T47D (cell line): Measurements from ENCODE around the gene MGAT4C.
"Not testable (repeated sequence)": the region's sequence is repeated elsewhere in the genome, so short reads cannot be mapped to it uniquely, and the experiment has no call there.

Experiments used
- DNase-seq, 2 experiments: peaks; one replicate each; pipeline versions ENCODE4 v3.0.0 to v3.0.0-alpha.2; 2011 to 2012; ENCODE audit warnings: low read depth in 1 of 2, low spot score in 1 of 2
- JUND ChIP-seq: IDR thresholded peaks from 2 replicates; pipeline ENCODE4 v1.6.1; 2012; ENCODE audit warnings: low read depth
- in situ Hi-C: cut with HindIII; loops from 2 replicates; pipeline ENCODE4 v1.10.0; 2016; ENCODE audit warnings: low sequenced_read_pairs, low pct_unique_long_range_greater_than_20kb

Gene MGAT4C

DNA sequence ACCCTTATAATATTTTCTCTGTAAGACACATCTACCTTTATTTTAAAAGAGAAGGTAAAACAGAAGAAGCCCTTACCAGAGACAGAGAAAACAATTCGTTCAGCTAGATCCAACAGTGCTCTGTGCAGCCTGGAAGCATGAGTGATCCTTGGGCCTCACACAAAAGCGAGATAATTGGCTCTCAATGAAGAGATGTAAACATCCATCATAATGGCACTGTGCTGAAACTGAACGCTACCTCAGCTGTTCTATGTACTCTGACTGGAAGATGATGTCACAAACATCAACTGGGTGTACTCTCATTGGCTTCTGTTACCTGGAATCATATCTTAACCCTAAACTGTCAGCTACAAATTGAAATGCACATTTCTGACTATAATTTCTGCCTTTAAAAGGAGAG is at the start of gene MGAT4C:
MGAT4C (minus strand) TSS at position 229 of the 400 bp plus-strand sequence.
- in situ Hi-C loops, result no loop called here

DNA sequence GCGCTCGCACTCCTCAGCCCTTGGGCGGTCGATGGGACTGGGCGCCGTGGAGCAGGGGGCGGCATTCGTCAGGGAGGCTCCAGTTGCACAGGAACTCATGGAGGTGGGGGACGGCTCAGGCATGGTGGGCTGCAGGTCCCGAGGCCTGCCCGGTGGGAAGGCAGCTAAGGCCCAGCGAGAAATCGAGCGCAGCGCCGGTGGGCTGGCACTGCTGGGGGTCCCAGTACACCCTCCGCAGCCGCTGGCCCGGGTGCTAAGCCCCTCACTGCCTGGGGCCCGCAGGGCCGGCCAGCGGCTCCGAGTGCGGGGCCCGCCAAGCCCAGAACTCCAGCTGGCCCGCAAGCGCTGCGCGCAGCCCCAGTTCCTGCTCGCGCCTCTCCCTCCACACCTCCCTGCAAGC is 40.2 kb upstream of the MGAT4C start:
- DNase-seq, in situ Hi-C loops: not testable (repeated sequence)

More for the DNA sequence above, at the start of gene MGAT4C:
- peak in 1 of 2 experiments; percentile 31 for DNase-seq
- no peak for TF ChIP-seq JUND

DNA sequence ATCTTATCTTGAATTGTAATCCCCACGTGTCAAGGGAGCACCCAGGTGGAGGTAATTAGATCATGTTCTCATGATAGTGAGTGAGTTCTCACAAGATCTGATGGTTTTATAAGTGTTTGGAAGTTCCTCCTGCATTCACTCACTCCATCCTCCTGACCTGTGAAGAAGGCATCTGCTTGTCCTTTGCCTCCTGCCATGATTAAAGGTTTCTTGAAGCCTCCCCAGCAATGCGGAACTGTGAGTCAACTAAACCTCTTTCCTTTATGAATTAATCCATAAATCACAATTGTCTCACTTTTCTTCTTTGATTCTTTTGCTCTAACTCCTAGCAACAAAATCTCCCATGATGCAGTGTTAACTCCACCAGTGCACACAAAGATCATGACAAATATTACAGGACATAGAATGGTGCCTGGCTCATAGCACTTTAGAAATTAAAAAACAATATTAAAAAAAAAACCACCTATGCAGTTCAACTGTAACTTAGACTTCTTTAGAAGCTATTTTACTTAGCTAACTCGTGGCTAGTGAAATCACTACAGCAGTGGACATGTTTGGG is 37.6 kb upstream of the MGAT4C start:
- TF ChIP-seq JUND, result no peak
- DNase-seq, result no peak
- in situ Hi-C loops, result no loop called here

DNA sequence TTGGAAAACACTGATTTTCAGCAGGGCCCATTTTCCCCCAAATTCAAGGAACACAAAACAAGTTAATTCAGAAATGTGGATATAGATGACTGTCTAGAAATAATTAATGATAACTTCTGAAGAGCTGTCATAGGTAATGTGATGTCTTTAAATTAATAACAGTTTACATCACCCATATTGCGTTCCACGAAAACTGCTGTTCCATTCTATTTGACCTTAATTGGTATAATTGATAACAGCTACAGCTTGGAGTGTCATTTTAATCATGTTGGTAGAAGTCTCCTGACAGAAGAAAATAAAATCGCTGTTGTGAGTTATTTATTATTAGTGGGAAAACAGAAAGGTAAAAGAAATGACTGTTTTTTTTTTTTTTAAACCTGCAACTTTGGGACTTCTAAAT is 36.3 kb upstream of the MGAT4C start:
- in situ Hi-C loops, result no loop called here
- no peak for TF ChIP-seq JUND

DNA sequence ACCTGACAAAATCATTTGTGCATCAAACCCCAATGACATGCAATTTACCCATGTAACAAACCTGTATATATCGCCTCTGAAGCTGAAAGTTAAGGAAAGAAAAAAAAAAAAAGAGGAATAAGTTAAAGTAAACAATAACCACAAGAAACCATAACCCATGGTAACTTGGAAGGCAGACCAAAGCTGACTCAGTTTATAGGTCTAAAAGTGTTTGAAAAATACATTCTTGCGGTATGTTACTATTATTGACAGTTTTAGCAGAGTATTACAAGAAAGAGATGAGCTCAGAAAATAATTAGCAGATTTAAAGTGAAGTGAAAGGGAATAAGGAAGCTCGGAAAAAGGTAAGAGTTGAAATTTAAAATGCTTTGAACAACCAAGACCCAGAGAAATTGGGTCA is 34.4 kb upstream of the MGAT4C start:
- TF ChIP-seq JUND, result no peak
- in situ Hi-C loops, result no loop called here
- DNase-seq, result no peak

More for the DNA sequence above, 36.3 kb upstream of the MGAT4C start:
- no peak for DNase-seq

DNA sequence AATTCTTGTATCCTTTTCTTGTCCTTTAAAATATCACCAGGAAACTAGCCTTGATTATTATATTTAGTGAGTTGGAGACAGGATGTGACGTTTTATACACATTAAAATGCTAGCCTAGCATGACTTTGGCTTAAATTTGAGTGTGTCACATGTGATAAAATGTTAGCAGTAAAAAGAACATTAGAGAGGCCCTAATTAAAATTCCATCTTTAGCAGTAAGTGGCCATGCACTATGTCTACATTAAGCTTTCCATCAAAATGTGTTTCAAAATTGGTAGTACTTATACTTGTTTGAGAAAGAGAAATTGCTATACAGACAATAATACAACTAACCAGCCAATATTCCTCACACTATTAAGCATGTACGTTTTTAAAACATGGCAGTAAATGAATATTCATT is 29.9 kb upstream of the MGAT4C start:
- in situ Hi-C loops, result no loop called here
- no peak for TF ChIP-seq JUND
- no peak for DNase-seq

DNA sequence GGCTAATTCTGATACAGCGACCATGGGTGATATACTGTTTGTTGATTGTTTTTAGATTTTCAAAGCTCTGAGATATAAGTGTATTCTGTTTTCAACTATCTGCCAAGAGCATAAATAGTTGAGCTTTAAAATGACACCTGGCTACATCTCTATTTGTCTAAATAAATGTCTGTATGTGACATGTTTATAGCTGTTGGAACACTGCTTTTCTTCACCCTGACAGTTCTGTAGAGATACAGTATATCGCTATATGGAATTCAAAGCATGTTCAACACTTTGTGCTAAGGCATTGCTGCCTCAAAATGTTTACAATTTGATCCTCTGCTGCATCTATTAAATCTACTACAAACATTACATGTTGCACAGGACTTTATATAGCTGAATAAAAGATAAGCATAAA is 27.4 kb upstream of the MGAT4C start:
- in situ Hi-C loops, result no loop called here
- no peak for TF ChIP-seq JUND
- no peak for DNase-seq

DNA sequence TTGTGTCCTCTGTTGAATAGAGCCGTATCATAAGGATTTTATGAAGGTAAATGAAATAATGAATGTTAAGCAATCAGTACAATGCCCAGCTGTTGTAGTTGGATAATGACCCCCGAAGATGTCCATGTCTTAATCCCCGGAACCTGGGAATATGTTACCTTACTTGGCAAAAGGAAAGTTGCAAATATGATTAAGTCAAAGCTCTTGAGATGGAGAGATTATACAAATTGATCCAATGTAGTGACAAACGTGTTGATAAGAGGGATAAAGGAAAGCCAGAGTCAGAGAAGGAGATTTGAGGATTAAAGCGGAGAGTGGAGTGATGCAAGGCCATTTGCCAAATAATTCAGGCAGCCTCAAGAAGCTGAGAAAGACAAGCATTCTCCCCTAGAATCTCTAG is 19.2 kb upstream of the MGAT4C start:
- no peak for DNase-seq
- in situ Hi-C loops, result no loop called here
- TF ChIP-seq JUND, result no peak

DNA sequence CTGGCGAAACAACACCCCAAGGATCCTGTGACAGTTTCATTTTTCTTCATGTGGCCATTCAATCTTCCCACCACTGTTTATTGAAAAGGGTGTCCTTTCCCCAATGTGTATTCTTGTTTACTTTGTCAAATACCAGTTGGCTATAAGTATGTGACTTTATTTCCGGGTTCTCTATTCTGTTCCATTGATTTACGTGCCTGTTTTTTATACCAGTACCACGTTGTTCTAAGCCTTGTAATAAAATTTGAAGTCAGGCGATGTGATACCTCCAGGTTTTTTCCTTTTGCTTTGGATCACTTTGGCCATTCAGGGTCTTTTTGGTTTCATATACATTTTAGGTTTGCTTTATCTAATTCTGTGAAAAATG is 9.1 kb upstream of the MGAT4C start:
- no peak for TF ChIP-seq JUND
- DNase-seq, result no peak
- in situ Hi-C loops, result no loop called here

DNA sequence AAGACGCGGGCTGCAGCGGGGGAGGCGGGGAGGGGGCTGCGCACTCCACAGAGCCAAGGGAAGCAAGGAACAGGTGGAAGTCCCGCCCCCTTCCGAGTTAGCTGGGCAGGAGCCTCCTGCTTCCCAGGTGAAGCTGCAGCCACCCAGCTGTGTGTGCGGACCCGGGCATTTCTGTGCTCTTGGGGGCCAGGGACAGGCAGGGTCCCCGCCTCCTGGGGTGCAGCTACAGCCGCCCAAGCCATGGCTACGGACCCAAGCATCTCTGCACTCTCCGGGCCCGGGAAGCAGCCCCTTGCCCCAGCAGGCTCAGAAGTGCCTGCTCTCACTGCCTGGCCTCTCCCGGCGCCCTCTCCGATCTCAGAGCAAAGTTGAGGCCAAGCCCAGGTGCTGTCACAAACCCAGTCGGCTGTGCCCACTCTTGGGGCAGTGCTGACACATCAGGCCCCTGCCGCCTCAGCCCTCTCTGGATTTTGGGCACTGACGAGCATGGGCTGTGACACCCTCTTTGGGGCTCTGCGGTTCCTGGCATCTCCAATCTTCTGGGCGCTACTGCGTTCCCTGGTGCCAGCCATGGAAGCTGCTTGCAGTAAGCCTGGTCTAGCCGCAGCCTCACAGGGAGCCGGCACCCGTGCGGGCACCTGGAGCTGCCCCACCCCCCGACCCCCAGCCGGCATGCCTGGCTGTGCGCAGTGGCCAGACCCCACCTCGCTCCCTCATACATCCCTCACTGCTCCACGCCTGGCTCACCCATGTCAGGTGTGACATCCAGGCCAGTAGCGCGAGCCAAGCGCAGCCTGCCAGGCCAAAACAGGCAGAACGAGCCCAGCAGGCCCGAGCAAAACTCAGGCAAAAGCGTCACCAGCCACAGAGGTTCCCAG is 8.5 kb upstream of the MGAT4C start:
- TF ChIP-seq JUND, result no peak
- peak; percentile 9 to 93 for DNase-seq
- in situ Hi-C loops, result no loop called here

DNA sequence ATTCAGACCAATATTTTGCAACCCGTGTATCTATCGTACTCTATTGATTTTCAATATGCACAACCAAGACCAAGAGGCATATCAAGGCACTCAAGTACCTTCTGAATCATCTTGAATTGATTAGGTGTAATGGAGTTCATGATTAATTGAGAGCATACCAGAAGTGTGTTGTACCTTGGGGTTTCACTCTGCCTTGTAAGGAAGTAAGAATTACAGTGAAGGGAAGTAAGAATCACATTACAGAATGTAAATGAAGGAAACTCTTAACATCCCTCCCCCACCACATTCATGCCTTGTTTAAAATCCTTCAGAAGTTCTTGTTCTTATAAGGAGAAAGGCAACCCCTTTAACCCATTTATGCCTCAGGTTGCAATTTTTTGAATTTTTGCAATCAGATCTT is 5.4 kb upstream of the MGAT4C start:
- in situ Hi-C loops, result no loop called here
- DNase-seq, result no peak
- no peak for TF ChIP-seq JUND

DNA sequence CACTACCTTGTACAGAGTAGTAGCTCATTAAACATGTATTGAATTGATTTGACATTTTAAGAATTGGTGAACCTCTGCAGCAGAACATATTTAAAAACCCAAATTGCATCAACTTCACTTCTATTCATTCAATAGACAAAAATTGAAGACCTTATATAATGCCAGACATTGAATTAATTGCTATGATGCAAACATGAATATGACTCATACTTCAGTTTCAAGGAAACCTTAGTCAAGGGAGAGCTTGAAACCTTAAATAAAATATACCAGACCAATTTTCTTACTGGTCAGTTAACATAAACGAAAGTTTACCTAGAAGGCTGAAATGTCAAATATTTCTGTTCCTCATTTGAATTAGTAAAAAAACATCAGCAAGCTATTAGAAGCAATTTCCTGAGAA is 5.0 kb upstream of the MGAT4C start:
- no peak for DNase-seq
- no peak for TF ChIP-seq JUND
- in situ Hi-C loops, result no loop called here

DNA sequence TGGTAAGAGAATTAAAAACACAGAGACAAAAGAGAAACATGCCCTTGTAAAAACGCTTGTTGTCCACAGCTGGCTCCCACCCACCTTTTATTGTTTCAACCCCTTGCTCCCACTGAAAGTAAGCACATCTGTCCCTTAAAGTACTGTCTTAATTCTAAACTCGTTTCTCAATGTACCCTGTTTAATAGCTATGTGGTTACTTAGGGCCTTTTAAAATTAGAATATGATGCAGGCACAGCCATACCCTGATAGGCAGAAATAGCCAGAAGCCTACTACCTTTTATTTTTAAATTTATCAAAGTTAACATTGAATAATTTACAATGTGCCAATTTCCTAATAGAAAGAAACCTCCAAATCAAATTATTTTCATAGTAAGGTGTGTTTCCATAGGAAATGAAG is 4.0 kb upstream of the MGAT4C start:
- in situ Hi-C loops, result no loop called here
- DNase-seq, result no peak
- no peak for TF ChIP-seq JUND
